HEK293 (cell line): ENCODE measurements around the gene APEX1.

Experiments used
- GFI1B ChIP-seq: fragments of 450-650 bp; formaldehyde crosslinking; IDR thresholded peaks from 2 replicates; pipeline ENCODE4 v1.5.1; 2016; ENCODE audit warnings: missing biosample characterization, missing genetic modification characterization
- IKZF3 ChIP-seq: fragments of 450-650 bp; IDR thresholded peaks from 2 replicates; pipeline ENCODE4 v1.5.0; 2018; ENCODE audit warnings: missing biosample characterization, mild to moderate bottlenecking, missing genetic modification characterization, moderate library complexity
- MYNN ChIP-seq: fragments of 450-650 bp; formaldehyde crosslinking; IDR thresholded peaks from 2 replicates; pipeline ENCODE4 v1.5.1; 2016; ENCODE audit warnings: missing biosample characterization, missing genetic modification characterization, borderline replicate concordance
- MZF1 ChIP-seq: fragments of 450-650 bp; formaldehyde crosslinking; IDR thresholded peaks from 2 replicates; pipeline ENCODE4 v1.5.1; 2017; ENCODE audit warnings: missing biosample characterization, missing genetic modification characterization, borderline replicate concordance
- OSR2 ChIP-seq: fragments of 450-650 bp; formaldehyde crosslinking; IDR thresholded peaks from 2 replicates; pipeline ENCODE4 v1.5.1; 2016; ENCODE audit warnings: missing biosample characterization, missing genetic modification characterization
- TRIM28 ChIP-seq: IDR thresholded peaks from 2 replicates; pipeline ENCODE4 v1.6.1; 2011; ENCODE audit warnings: low read length, control low read depth, borderline replicate concordance
- ZBTB7A ChIP-seq: fragments of 450-650 bp; formaldehyde crosslinking; IDR thresholded peaks from 2 replicates; pipeline ENCODE4 v1.5.1; 2016; ENCODE audit warnings: low read depth, missing biosample characterization, missing genetic modification characterization
- ZBTB8A ChIP-seq: fragments of 450-650 bp; formaldehyde crosslinking; IDR thresholded peaks from 2 replicates; pipeline ENCODE4 v1.5.1; 2016; ENCODE audit warnings: missing biosample characterization, missing genetic modification characterization
- ZFP69B ChIP-seq: fragments of 450-650 bp; formaldehyde crosslinking; IDR thresholded peaks from 2 replicates; pipeline ENCODE4 v1.5.1; 2016; ENCODE audit warnings: missing biosample characterization, missing genetic modification characterization
- ZIC2 ChIP-seq: fragments of 450-650 bp; formaldehyde crosslinking; IDR thresholded peaks from 2 replicates; pipeline ENCODE4 v1.5.1; 2016; ENCODE audit warnings: missing biosample characterization, missing genetic modification characterization
- ZNF391 ChIP-seq: fragments of 450-650 bp; formaldehyde crosslinking; IDR thresholded peaks from 2 replicates; pipeline ENCODE4 v1.5.1; 2016; ENCODE audit warnings: low read depth, missing biosample characterization, missing genetic modification characterization, borderline replicate concordance
- ZNF48 ChIP-seq: fragments of 450-650 bp; formaldehyde crosslinking; IDR thresholded peaks from 2 replicates; pipeline ENCODE4 v1.5.1; 2016; ENCODE audit warnings: missing biosample characterization, missing genetic modification characterization
- ZNF530 ChIP-seq: fragments of 450-650 bp; formaldehyde crosslinking; IDR thresholded peaks from 2 replicates; pipeline ENCODE4 v1.5.1; 2016; ENCODE audit warnings: low read depth, missing biosample characterization, missing genetic modification characterization
- ZNF555 ChIP-seq: fragments of 450-650 bp; formaldehyde crosslinking; conservative IDR thresholded peaks from 2 replicates; pipeline ENCODE4 v1.5.1; 2017; ENCODE audit warnings: missing biosample characterization, mild to moderate bottlenecking, missing genetic modification characterization, inconsistent platforms
- ZNF561 ChIP-seq: fragments of 450-650 bp; IDR thresholded peaks from 2 replicates; pipeline ENCODE4 v1.5.1; 2018; ENCODE audit warnings: missing biosample characterization, missing genetic modification characterization, borderline replicate concordance
- ZNF654 ChIP-seq: fragments of 450-650 bp; formaldehyde crosslinking; IDR thresholded peaks from 2 replicates; pipeline ENCODE4 v1.5.1; 2016; ENCODE audit warnings: low read depth, missing biosample characterization, missing genetic modification characterization
- ZNF658 ChIP-seq: fragments of 450-650 bp; formaldehyde crosslinking; IDR thresholded peaks from 2 replicates; pipeline ENCODE4; 2016; ENCODE audit warnings: missing biosample characterization, missing genetic modification characterization
- ZNF843 ChIP-seq: fragments of 450-650 bp; formaldehyde crosslinking; IDR thresholded peaks from 2 replicates; pipeline ENCODE4 v1.5.1; 2016; ENCODE audit warnings: missing biosample characterization, missing genetic modification characterization
- ZSCAN16 ChIP-seq: fragments of 450-650 bp; formaldehyde crosslinking; IDR thresholded peaks from 2 replicates; pipeline ENCODE4 v1.5.1; 2016; ENCODE audit warnings: missing biosample characterization, missing genetic modification characterization
- TF ChIP-seq, protein P1 (sequence below): fragments of 450-650 bp; formaldehyde crosslinking; IDR thresholded peaks from 2 replicates; pipeline ENCODE4 v1.5.1; 2016; ENCODE audit warnings: missing biosample characterization, missing genetic modification characterization
- TF ChIP-seq, protein P2 (sequence below): fragments of 450-650 bp; formaldehyde crosslinking; IDR thresholded peaks from 2 replicates; pipeline ENCODE4 v1.5.1; 2016; ENCODE audit warnings: missing biosample characterization, missing genetic modification characterization
- TF ChIP-seq, protein P3 (sequence below): fragments of 450-650 bp; formaldehyde crosslinking; IDR thresholded peaks from 2 replicates; pipeline ENCODE4 v1.5.1; 2016; ENCODE audit warnings: missing biosample characterization, missing genetic modification characterization
- TF ChIP-seq, protein P4 (sequence below): fragments of 450-650 bp; formaldehyde crosslinking; IDR thresholded peaks from 2 replicates; pipeline ENCODE4 v1.5.1; 2016; ENCODE audit warnings: missing biosample characterization, missing genetic modification characterization
- TF ChIP-seq, protein P5 (sequence below): fragments of 450-650 bp; formaldehyde crosslinking; IDR thresholded peaks from 2 replicates; pipeline ENCODE4 v1.5.1; 2016; ENCODE audit warnings: missing biosample characterization, missing genetic modification characterization
- TF ChIP-seq, protein P6 (sequence below): fragments of 450-650 bp; formaldehyde crosslinking; IDR thresholded peaks from 2 replicates; pipeline ENCODE4 v1.5.1; 2017; ENCODE audit warnings: missing biosample characterization, mild to moderate bottlenecking, missing genetic modification characterization, moderate library complexity
- TF ChIP-seq, protein P7 (sequence below): fragments of 450-650 bp; formaldehyde crosslinking; IDR thresholded peaks from 2 replicates; pipeline ENCODE4 v1.5.1; 2016; ENCODE audit warnings: missing biosample characterization, missing genetic modification characterization, low read depth

Gene APEX1

DNA sequence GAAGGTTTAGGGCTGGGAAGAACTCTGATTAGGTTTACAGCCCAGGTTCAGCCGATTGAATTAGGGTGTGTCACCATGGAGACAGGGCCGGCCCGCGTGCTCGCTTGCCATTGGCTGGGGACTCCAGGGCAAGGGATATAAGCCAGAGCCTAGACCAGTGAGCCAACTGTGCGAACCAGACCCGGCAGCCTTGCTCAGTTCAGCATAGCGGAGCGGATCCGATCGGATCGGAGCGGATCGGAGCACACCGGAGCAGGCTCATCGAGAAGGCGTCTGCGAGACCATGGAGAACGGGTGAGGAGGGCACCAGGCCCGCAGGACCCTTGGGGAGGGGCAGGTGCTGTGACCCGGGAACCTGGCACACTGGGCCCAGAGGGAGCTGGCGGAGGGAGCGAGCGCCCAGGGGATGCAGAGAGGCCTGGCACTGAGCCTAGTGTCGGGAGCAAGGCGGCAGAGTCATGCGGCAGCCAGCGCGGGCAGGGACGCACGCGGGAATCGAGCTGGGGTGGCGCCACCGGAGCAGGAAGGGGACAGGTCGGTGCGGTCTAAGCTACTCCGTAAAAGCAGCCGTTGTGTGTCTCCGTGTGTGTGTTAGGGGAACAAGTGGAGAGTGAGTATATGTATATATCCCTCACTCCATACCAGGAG, 14.3 kb downstream of the APEX1 start, which contains the start of gene PNP (continued):
- TF ChIP-seq, protein P1, sequence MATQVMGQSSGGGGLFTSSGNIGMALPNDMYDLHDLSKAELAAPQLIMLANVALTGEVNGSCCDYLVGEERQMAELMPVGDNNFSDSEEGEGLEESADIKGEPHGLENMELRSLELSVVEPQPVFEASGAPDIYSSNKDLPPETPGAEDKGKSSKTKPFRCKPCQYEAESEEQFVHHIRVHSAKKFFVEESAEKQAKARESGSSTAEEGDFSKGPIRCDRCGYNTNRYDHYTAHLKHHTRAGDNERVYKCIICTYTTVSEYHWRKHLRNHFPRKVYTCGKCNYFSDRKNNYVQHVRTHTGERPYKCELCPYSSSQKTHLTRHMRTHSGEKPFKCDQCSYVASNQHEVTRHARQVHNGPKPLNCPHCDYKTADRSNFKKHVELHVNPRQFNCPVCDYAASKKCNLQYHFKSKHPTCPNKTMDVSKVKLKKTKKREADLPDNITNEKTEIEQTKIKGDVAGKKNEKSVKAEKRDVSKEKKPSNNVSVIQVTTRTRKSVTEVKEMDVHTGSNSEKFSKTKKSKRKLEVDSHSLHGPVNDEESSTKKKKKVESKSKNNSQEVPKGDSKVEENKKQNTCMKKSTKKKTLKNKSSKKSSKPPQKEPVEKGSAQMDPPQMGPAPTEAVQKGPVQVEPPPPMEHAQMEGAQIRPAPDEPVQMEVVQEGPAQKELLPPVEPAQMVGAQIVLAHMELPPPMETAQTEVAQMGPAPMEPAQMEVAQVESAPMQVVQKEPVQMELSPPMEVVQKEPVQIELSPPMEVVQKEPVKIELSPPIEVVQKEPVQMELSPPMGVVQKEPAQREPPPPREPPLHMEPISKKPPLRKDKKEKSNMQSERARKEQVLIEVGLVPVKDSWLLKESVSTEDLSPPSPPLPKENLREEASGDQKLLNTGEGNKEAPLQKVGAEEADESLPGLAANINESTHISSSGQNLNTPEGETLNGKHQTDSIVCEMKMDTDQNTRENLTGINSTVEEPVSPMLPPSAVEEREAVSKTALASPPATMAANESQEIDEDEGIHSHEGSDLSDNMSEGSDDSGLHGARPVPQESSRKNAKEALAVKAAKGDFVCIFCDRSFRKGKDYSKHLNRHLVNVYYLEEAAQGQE (tag by site-specific recombination): no peak; the same call in 1 of the 2 replicates
- peak; percentile 93 for TF ChIP-seq ZBTB8A
- TF ChIP-seq ZFP69B: peak; percentile 86
- TF ChIP-seq ZBTB7A (tag by site-specific recombination): no peak; the same call in 1 of the 2 replicates
- 0 out of 2 replicates have a peak, but pooled peaks have one; percentile 4 for TF ChIP-seq GFI1B (tag by site-specific recombination)
- 0 out of 2 replicates have a peak, but pooled peaks have one; percentile 16 for TF ChIP-seq TRIM28
- peak; percentile 60 for TF ChIP-seq ZIC2 (tag by site-specific recombination)
- TF ChIP-seq ZNF48 (tag by site-specific recombination): no peak
- TF ChIP-seq, protein P2, sequence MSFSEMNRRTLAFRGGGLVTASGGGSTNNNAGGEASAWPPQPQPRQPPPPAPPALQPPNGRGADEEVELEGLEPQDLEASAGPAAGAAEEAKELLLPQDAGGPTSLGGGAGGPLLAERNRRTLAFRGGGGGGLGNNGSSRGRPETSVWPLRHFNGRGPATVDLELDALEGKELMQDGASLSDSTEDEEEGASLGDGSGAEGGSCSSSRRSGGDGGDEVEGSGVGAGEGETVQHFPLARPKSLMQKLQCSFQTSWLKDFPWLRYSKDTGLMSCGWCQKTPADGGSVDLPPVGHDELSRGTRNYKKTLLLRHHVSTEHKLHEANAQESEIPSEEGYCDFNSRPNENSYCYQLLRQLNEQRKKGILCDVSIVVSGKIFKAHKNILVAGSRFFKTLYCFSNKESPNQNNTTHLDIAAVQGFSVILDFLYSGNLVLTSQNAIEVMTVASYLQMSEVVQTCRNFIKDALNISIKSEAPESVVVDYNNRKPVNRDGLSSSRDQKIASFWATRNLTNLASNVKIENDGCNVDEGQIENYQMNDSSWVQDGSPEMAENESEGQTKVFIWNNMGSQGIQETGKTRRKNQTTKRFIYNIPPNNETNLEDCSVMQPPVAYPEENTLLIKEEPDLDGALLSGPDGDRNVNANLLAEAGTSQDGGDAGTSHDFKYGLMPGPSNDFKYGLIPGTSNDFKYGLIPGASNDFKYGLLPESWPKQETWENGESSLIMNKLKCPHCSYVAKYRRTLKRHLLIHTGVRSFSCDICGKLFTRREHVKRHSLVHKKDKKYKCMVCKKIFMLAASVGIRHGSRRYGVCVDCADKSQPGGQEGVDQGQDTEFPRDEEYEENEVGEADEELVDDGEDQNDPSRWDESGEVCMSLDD (tag by site-specific recombination): peak; percentile 49; the same call in 1 of the 2 replicates
- TF ChIP-seq, protein P3, sequence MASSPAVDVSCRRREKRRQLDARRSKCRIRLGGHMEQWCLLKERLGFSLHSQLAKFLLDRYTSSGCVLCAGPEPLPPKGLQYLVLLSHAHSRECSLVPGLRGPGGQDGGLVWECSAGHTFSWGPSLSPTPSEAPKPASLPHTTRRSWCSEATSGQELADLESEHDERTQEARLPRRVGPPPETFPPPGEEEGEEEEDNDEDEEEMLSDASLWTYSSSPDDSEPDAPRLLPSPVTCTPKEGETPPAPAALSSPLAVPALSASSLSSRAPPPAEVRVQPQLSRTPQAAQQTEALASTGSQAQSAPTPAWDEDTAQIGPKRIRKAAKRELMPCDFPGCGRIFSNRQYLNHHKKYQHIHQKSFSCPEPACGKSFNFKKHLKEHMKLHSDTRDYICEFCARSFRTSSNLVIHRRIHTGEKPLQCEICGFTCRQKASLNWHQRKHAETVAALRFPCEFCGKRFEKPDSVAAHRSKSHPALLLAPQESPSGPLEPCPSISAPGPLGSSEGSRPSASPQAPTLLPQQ (tag by site-specific recombination): peak; percentile 95
- no peak for TF ChIP-seq ZNF555 (tag by site-specific recombination)
- no peak for TF ChIP-seq ZNF530
- TF ChIP-seq, protein P4, sequence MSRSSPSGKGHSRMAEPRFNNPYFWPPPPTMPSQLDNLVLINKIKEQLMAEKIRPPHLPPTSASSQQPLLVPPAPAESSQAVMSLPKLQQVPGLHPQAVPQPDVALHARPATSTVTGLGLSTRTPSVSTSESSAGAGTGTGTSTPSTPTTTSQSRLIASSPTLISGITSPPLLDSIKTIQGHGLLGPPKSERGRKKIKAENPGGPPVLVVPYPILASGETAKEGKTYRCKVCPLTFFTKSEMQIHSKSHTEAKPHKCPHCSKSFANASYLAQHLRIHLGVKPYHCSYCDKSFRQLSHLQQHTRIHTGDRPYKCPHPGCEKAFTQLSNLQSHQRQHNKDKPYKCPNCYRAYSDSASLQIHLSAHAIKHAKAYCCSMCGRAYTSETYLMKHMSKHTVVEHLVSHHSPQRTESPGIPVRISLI (tag by site-specific recombination): no peak
- TF ChIP-seq, protein P5, sequence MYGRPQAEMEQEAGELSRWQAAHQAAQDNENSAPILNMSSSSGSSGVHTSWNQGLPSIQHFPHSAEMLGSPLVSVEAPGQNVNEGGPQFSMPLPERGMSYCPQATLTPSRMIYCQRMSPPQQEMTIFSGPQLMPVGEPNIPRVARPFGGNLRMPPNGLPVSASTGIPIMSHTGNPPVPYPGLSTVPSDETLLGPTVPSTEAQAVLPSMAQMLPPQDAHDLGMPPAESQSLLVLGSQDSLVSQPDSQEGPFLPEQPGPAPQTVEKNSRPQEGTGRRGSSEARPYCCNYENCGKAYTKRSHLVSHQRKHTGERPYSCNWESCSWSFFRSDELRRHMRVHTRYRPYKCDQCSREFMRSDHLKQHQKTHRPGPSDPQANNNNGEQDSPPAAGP: peak; percentile 90
- peak; percentile 10; the same call in 1 of the 2 replicates for TF ChIP-seq IKZF3 (tag by site-specific recombination)
- no peak for TF ChIP-seq ZNF561 (tag by site-specific recombination)
- TF ChIP-seq, protein P6, sequence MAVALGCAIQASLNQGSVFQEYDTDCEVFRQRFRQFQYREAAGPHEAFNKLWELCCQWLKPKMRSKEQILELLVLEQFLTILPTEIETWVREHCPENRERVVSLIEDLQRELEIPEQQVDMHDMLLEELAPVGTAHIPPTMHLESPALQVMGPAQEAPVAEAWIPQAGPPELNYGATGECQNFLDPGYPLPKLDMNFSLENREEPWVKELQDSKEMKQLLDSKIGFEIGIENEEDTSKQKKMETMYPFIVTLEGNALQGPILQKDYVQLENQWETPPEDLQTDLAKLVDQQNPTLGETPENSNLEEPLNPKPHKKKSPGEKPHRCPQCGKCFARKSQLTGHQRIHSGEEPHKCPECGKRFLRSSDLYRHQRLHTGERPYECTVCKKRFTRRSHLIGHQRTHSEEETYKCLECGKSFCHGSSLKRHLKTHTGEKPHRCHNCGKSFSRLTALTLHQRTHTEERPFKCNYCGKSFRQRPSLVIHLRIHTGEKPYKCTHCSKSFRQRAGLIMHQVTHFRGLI: no peak
- TF ChIP-seq ZNF658 (tag by site-specific recombination): no peak
- peak; percentile 93; the same call in 1 of the 2 replicates for TF ChIP-seq ZNF391 (tag by site-specific recombination)
- TF ChIP-seq ZNF654 (tag by site-specific recombination): no peak
- TF ChIP-seq, protein P7, sequence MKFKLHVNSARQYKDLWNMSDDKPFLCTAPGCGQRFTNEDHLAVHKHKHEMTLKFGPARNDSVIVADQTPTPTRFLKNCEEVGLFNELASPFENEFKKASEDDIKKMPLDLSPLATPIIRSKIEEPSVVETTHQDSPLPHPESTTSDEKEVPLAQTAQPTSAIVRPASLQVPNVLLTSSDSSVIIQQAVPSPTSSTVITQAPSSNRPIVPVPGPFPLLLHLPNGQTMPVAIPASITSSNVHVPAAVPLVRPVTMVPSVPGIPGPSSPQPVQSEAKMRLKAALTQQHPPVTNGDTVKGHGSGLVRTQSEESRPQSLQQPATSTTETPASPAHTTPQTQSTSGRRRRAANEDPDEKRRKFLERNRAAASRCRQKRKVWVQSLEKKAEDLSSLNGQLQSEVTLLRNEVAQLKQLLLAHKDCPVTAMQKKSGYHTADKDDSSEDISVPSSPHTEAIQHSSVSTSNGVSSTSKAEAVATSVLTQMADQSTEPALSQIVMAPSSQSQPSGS (tag by site-specific recombination): no peak
- no peak for TF ChIP-seq ZSCAN16 (tag by site-specific recombination)
- TF ChIP-seq MYNN (tag by site-specific recombination): no peak
- no peak for TF ChIP-seq OSR2
- peak; percentile 77; the same call in 1 of the 2 replicates for TF ChIP-seq MZF1
- TF ChIP-seq ZNF843 (tag by site-specific recombination): peak; percentile 60; the same call in 1 of the 2 replicates
